Erythroblast (primary cell): ENCODE data around the gene CALML3.

ENCODE experiments used
- GATA1 ChIP-seq: IDR thresholded peaks from 2 replicates; pipeline ENCODE4 v1.6.1; 2011; ENCODE audit warnings: low read depth, mild to moderate bottlenecking, control low read depth, low read length, moderate library complexity
- POLR2A ChIP-seq: IDR thresholded peaks from 2 replicates; pipeline ENCODE4 v1.6.1; 2011; ENCODE audit warnings: mild to moderate bottlenecking, low read length

DNA sequence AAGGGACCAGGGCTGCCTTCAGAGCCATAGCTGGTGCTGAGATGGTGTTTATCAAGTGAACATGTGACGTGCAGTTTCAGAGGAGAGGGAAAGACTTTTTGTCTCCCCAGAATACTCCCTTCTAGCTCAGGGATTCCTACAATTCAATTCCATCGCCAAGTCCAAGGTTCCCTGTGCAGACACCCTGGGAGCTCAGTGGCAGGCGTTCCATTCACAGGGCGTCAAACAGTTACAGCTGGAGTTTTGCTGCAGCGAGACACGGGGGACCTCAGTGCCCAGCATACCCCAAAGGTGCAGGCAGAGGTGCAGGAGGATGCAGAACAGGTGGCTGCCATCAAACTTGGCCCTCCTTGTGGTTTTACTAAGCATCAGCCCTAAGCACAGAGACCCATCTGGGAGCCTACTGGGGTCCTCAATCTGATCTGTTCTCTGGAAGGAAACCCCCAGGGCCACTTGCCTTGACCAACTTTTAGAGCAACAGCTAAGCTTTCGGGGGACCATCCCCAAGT, 24.5 kb upstream of the CALML3 start:
- no peak for TF ChIP-seq POLR2A
- TF ChIP-seq GATA1: no peak
